T-helper 2 cell treated with Interferon-gamma antibody and Interleukin-4, amounts not matched to agents 100 ng/mL and 5 ng/mL, for 36 hours (primary cell): ENCODE measurements around the gene LRRC4C. TPM values are rescaled to one million over a fixed set of nuclear protein-coding genes. Genes with fewer than 3 reads are reported as not detected.

Source experiments
- intact Hi-C: fragments of 100-400 bp; cut with micrococcal nuclease; formaldehyde crosslinking; loops from one replicate; pipeline ENCODE4 v1.15.1; 2023
- total RNA-seq: library from RNA; stranded (reverse); gene quantifications from 2 replicates; pipeline ENCODE4 v1.2.3, GENCODE V29; 2022

The LRRC4C gene
- total RNA-seq, 1 donor from 2014 or later = not detected

DNA sequence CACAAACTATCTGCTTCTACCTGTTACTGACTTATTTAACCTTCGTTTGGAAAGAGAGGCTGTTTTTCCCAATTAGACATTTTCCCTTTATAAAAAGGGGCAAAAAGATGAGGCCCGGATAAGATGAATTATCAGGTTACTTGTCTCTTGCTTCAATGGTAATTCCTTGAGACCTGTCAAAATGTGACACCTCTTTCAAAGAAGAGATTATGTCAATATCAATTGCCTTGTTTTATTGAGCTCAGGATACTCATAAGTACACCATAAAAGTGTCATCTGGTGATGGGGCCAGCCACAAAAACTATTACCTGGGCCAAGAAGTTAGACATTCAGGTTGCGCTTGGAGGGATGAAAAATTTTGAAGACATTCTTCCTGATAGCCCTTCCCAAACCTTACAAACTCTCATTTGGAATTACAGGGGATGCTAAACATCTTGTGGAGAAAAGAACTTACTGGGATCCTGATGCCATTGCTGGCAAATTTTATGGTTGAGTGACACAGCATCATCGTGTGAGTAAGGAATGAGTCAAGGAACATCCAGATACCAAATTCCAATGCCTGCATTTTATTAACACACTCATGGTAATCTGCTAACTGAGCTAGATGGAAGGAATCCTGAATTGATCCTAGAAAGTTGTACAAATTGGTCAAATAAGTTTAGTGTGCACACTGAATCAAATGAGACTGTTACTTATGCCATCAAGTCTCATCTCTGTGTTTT lies 1071.2 kb downstream of the LRRC4C start:
- intact Hi-C loops = no loop called here

DNA sequence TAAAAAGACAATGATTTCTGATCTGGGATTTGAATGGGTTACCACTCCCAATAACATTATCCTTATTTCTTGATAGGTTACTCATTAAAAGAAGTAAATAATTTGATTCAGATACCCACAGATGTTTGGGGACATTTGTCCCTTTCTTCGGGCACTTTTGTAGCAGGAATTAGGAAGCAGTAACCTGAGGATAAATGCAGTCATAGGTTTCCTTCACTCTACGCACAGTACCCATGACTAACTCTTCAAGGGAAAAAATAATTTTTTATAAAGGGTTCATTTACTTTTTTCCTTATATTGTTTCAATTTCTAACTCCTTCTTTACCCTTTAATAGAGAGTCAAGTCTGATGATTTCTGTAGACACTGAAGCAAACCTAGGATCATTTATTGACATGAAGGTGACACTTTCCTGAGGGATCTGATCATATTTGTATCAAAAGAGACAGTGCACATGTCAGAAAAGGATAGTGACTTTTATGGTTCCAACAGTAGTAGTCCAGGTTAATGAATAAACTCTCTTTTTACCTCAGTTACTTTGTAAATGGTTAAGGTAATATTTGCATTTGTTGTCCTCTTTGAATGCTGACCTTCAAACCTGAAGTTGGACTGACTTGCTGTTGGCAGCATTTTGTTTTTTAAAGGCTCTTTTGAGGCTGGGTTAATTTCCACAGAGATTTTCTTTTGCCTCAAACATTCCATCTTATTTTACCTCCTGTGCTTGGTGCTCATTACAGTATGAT lies 1072.0 kb downstream of the LRRC4C start:
- intact Hi-C loops = no loop called here

DNA sequence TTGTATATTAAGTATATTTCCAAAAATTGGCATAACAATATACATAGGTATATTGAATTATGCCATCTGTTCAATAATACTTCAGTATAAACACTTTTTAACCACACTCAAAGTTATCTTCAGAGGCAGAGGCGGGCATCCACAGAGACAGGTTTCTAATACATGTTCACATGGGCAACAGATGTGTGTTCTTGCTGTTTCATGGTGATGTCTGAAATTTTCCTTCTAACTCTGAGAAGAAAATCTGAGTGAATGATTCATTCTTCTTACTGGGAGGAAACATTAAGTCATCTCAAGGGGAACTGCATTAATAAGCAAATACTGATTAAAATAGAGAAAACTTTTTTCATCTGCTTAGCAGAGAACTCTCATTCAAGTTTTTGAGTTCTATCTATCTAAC lies 1074.5 kb downstream of the LRRC4C start:
- intact Hi-C loops = no loop called here

DNA sequence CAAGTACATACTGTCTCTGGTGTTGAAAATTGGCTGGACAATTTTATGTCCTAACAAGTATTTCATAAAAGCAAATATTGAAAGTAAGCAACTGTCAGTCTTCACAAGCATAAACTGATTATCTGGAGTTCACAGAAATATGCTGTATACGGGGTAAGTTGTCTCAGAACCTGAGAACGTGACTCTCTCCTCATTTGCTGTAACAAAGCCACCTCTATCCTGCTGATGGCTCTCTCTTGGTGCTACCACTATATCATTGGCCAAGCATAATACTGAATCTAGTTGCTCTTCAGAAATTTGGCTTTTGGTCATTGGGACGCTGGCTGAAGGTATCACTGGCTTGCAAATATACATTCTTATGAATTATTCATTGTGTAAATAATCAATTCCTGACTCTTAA lies 1078.0 kb downstream of the LRRC4C start:
- intact Hi-C loops = no loop called here

DNA sequence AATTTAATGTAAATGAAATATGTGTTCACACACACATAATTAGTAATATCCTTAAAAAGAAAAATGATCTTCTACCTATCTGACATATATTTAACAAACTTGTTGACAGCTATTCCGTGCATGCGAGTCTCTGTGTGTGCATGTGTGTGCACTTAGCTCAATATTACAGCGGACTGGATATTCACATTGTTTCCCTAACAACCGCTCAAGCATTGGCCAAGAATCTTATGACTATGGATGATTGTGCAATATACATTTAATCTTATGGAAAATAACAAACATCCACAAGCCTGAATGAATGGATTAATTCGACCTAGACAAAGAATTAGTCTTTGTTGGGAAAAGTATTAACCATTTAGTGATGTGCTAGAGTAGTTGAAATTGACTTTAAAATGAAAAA lies 1078.6 kb downstream of the LRRC4C start:
- intact Hi-C loops = no loop called here

DNA sequence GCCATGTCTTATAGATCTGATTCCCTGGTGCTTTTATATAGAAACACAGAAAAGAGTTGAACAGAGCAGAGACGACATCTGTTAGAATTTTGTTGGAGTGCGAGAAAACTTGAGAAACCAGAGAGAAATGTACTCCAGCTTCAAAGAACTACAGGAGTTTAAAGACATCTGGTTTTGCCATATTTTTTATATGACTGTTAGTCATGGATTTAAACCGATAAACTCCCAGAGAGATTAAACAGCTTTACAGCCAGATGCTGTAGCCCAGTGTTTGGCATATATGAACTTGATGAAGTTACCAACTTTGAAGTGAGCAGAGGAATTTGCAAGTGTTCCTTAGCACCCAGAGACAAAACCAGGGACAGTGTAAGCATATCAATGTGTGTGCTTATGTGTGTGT lies 1083.1 kb downstream of the LRRC4C start:
- intact Hi-C loops = no loop called here

DNA sequence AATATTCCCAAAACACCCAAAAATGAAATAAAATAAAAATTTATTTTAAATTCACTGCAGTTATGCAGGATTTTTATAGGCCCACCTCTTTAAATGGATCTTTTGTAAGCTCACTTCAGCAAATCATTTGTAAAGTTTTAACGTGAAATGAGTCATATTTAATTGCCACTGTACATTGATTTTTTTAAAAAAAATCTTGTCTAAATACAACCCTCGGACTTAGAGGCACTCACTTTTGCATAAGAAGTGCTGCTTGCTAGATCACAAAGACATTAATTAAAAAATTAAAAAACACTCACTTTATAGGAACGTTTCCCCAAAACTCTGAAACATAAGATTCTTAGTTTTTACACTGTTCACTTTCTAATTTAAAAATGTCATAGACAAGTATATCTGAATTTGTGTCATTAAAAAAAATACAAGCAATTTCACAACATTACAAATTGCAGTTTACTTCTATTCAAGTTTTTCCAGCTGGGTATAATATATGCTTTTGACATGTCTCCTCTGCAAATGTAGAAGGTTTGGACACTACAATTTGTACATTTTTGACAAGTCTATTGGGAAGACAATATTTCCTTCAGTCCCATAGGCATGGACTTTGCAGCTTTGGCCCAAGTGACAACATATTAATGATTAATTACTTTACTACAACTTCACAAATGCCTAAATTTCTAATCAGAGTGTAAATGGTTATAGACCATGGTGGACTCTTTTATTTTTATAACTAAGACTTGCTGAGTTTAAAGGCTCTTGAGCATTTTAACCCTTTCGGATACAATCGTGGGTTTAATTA lies 1088.4 kb downstream of the LRRC4C start:
- intact Hi-C loops = no loop called here

DNA sequence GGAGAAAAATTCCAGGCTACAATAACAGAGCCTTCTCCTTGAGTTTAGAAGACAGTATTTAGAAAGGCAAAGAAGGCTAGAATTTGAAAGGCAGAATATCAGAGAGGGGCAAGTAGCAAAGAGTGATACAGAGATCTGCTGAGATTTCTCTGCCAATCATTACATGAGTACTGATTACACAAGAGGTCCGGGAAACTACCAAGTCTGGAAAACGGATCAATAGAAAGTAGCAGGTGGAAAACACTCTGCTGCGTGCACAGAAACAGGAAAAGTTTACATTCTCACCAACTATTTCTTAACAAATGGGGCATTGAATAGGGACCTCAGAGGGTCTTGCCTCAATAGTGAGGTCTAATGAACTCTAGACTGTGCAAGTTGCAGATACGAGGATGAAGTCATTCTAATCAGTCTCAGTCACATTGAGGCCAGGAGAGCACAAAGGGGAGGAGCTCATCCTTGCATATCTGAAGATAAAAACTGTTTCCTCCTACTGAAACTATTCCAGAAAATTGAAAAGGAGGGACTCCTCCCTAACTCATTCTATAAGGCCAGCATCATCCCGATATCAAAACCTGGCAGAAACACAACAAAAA lies 1099.2 kb downstream of the LRRC4C start:
- intact Hi-C loops = no loop called here

DNA sequence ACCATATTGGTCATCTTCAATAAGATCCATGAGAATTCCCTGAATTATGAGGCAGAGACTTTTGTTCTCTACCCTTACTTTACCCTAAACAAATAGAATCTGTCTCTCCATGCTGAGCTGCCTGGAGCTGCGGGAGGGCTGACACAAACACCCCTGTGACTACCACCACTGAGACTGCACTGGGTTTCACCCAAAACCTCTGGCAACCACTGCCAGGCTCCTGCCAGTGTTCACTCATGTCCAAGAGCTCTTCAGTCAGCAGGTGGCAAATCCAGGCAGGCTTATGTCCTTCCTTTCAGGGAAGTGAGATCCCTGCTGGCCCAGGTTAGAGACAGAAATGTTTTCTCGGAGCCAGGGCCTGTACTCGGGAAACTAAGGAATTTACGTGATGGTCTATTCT lies 1105.3 kb downstream of the LRRC4C start:
- intact Hi-C loops = no loop called here

DNA sequence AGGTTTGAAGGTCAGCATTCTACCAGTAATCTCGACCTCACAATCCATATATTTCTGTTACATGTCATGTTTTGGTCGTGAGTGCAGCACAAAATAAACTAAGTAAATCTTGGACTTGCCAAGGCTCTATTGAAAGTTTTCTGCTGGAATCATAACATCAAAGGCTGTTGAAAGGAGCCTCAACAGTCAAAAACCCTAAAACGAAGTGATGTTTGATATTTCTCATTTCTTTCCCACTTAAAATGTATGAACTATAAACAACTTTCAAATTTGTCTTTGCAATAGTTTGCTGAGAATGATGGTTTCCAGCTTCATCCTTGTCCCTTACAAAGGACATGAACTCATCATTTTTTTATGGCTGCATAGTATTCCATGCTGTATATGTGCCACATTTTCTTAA lies 1118.5 kb downstream of the LRRC4C start:
- intact Hi-C loops = no loop called here

DNA sequence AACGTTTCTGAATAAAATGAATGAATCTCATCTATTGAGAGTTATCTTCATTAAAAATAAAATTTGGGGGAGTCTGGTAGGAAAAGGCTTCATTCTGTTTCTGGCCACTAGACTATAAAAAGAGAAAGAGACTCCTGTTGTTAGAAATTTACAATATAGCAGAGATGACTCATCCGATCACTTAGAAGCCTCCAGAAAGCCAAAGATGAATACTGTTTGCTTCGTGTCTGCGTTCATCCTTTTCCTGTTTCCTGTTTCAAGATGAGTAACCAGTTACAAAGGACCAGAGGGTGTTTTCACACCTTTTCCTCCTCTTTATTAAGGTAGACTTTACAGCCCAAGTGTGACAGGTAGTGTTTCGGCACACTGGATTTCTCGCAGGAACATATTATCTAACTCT lies 1120.7 kb downstream of the LRRC4C start:
- intact Hi-C loops = no loop called here

DNA sequence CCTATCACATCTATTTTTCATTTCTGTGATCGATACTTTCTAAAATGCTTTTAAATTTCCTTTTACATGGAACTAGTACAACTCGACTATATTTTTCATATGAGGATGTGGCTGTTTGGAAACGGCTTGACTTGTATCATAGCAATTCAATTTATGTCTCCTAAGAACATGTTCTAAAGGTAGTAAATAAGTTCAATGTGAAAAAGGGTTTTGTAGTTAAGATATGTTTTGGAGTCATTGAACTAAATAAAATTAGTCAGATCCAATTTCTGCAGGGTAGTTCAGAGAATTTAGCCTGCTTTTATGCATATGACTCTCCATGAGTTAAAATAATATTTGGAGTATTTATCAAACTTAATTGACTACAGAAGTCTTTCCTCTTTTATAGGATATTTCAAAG lies 1121.4 kb downstream of the LRRC4C start:
- intact Hi-C loops = no loop called here

DNA sequence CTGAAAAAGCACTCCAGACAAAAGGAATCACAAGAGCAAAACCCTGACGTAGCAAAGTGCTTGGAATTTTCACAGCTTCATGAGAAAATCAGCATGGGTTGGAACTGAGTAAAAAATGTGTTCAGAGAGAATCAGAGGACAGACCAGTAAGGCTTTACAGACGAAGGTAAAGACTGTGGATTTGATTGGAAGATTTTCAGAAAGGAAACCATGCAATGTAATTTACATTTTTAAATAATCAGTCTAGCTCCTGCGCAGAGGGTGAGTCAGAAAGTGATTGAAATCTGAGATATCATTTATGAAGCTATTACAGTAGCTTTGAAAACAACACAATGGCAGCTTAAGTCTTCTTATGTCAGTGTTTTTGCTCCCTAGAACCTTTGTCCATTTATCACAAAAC lies 1122.3 kb downstream of the LRRC4C start:
- intact Hi-C loops = no loop called here

DNA sequence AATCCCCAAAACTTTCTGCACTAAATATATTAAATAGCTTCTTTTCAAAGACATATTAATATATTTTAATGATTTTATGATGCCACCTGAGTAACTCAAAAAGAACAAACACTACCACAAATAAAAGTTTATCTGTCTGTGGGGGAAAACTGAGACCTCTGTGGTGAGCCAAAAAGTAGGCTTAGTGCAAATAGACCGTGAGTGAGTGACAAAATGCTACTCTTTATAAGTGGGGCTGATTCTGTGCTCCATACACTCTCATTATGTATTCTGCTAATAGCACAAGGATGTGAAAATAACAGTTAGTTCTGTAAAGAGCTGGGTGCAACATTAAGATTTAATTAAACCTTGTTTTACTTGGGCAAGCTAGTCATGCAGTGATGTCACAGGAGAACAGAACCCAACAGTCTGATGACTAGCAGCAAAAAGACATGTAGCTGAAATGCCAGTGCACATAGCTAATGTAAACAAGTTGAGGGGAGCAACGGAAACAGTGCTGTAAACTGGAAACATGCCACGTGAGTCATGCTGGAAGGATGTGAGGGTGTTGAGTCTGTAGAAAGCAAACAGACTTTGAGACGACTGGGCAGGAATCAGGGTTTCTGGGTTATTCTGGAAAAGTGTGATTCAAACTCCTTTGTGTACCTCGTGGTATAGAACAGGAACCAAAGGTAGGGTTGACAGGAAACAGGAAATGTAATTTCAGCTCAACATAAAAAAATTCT lies 1130.4 kb downstream of the LRRC4C start:
- intact Hi-C loops = no loop called here

DNA sequence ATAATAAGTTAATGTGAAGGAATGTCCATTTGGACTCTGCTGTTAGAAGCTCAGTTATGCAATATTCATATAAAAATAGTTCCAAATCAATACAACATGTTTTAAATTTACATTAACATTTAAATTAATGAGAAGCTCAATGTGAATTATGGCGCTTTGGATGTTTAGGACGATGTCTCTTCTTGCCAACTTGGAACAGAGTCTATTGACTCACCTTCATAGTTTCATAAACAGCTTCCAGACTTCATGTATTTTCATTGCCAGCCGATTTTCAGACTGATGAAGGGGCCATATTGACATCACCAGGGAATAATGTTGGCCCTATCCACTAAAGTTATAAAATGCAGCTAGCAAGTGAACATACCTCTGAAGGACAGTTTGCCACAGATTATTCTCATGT lies 1136.2 kb downstream of the LRRC4C start:
- intact Hi-C loops = no loop called here

DNA sequence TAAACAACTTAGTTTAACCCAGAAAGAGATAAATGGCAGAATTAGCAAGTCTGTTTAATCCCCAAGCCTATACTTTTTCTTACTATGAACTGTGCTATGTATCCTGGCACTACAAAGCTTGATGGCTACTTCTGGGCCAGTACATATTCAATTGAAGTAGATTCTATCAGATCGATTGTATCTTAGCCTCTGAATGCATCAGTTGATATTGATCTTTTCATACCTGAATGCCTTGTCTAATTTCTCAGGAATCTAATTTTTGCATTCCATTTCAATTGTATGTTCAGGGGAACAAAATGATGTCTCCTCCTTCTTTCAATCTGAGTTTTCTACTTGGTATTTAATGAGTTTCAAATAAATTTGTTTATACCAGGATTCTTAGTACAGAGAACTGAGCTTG lies 1137.9 kb downstream of the LRRC4C start:
- intact Hi-C loops = no loop called here

DNA sequence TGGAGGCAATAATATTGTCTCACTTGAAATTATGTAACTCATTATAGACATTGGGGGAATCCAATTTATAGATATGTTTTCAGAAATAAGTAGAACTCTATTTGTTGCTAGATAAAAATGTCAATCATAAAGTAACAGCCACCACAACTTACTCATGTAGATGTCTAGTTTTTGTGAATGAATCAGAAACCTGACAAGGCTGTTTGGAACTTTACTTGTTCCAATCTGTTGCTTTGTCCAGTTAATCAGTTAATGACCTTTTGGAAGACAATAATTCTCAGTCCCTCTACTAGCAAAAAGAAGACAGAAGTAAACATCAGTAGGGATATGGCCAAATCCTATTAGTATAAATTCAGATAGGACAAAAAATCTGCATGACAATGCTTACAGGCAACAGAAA lies 1143.3 kb downstream of the LRRC4C start:
- intact Hi-C loops = no loop called here

DNA sequence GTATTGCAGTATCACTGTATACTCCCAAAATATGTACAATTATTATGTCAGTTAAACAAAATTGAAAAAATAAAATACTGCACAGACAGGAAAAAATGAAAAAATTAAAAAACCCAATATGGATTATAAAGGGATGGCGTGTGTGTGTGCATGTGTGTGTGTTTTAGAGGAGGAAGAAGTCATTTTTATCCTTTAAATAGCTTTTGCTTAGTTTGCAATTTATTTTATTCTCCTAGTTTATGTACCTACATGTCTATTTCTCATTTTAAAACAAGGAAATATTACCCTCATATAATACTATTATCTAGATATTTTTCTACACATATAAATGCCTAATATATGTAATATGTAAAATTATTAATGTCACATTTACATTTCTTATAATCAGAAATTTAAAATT lies 1144.3 kb downstream of the LRRC4C start:
- intact Hi-C loops = no loop called here

DNA sequence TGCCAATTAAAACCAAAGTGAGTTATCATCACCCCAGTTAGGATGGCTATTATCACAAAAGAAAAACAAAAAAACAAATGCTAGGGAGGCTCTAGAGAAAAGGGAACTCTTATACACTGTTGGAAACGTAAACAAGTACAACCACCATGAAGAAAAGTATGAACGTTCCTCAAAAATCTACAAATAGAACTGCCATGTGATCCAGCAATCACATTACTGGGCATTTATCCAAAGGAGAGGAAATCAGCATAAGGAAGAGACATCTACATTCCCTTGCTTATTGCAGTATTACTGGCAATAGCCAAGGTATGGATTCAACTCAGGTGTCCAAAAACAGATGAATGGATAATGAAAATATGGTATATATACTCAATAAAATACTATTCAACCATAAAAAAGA lies 1145.1 kb downstream of the LRRC4C start:
- intact Hi-C loops = no loop called here

DNA sequence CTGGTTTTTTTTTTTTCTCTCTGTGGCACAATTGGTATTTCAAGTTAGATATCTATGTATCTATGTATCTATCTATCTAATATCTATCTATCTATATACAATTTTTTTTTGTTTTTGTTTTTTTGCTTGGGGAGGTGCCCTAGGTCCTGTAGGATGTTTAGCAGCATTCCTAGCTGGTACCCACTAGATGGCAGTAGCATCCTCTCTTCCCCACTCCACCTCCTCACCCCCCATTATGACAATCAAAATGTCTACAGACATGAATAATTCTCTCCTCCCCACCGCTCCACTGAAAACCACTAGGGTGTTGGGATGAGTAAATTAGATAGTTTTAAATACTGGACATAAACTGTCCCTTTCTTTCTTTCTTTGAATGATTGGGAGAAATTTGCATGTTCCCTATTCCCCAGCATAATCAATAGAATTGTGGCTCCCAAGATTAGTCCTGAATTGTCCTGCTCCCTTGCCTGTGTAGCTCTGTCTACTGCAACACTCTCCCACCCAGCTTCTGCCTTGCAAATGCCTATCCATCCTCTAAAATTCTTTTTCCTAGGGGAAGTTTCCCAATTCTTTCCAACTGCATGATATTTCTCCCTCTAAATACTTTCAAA lies 1152.4 kb downstream of the LRRC4C start:
- intact Hi-C loops = no loop called here

DNA sequence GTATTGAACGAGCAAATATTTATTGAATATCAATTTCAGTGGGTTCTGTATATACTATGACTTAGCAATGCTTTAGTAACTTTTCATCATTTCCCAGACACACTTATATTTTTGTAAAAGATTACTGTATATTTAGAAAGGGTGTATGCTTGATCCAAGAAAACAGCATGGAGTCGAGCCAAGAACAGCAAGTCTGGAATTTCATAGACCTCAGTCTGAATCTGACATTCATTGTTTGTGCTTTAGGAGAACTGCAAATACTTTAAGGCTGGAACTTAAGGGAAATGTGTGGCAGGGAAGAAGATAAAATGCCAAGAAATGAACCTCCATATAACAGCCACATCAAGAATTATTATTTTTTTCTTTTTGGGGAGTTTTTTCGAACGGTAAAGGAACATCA lies 1156.8 kb downstream of the LRRC4C start:
- intact Hi-C loops = no loop called here
